GM18520 (cell line): ENCODE data around the gene PEDS1.
"Not testable (repeated sequence)": the region's sequence is repeated elsewhere in the genome, so short reads cannot be mapped to it uniquely, and the experiment has no call there.

Source experiments
- ATAC-seq: cut with Tn5 transposase; IDR thresholded peaks from one replicate; pipeline ENCODE4 v1.9.1; 2021; ENCODE audit not compliant: unreplicated experiment

The PEDS1 gene

DNA sequence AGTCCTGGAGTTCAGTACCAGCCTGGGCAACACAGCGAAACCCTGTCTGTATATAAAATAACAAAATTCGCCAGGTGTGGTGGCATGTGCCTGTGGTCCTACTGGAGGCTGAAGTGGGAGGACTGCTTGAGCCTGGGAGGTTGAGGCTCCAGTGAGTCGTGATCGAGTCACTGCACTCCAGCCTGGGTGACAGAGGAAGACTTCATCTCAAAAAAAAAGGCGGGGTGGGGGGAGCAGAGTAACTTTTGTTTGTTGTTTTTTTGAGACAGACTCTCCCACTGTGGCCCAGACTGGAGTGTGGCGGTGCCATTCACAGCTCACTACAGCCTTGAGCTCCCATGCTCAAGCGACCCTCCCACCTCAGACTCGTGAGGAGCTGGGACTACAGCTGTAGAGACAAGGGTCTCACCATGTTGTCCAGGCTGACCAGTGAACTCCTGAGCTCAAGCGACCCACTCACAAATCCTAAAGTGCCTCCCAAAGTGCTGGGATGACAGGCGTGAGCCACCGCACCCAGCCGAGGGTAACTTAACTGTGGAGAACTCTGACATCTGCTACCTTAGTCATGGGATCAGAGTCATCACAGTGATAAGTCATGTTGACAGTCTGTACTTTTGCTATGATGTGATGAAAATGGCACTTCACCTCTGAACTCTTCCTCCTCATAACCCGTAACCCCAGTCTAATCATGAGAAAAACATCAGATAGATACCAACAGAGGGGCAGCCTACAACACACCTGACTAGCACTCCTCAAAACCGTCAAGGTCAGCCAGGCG lies 16.5 kb downstream of the PEDS1 start:
- no peak for ATAC-seq

DNA sequence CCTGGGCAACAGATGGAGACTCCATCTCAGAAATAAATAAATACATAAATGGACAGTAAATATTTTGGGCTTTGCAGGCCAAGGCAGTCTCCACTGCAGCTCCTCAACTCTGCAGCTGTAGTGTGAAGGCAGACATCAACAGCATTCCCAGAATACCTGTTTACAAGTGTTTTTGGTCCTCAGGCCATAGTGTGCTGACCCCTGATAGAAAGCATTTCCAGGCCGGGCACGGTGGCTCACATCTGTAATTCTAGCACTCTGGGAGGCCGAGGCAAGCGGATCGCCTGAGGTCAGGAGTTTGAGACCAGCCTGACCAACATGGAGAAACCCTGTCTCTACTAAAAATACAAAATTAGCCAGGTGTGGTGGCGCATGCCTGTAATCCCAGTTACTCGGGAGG lies 18.4 kb downstream of the PEDS1 start:
- ATAC-seq, result not testable (repeated sequence)

DNA sequence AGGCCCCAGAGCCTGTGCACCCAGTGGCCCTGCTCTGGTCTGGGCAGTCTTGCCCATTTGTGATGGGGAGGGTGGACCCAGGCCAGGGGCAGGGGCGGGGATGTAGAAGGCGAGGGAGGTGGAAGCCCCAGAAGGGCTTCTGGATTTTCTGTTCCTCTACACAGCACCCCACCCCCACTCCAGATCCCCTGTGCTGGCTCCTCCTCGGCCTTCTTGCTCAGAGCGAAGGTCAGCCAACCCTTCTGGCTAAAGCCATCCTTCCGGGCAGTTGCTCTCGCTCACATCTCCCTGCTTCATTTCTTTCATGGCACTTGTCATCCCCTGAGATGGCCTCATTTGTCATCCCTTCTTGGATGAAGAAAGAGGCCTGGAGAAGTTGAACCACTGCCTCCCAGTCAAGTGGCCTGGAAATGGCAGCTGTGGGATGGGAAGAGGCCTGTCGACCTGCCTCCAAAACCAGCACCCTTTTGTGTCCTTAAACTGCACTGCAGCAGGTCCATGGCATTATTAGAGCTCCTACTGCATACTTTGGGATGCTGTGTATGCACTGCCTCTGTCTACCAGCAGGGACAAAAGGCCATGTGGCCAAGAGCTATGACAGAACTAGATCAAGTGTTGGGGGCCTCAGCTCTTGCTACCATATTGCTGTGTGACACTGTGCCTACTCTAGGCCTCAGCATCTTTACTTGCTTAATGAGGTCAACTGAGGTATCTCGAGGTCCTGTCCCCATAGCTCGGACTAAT lies 19.9 kb downstream of the PEDS1 start:
- ATAC-seq, result no peak

DNA sequence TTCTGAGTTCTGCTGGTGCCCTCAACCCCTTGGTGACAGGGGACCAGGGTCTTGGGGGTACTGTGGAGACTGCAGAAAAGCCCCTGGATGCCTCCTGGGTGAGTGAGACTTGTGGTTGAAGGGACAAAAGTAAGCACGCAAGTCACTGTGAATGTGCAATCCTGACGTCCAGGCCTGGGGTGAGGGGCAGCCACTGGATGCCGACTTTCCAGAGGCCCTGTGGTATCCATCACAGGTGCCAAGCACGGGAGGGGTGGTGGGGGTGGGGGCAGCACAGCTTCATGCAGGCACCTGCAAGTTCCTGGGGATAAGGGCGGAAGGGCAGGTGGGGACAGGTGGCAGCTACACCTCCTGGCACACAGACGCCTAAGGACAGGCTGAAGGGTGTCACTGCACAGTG lies 20.5 kb downstream of the PEDS1 start:
- ATAC-seq, result no peak

DNA sequence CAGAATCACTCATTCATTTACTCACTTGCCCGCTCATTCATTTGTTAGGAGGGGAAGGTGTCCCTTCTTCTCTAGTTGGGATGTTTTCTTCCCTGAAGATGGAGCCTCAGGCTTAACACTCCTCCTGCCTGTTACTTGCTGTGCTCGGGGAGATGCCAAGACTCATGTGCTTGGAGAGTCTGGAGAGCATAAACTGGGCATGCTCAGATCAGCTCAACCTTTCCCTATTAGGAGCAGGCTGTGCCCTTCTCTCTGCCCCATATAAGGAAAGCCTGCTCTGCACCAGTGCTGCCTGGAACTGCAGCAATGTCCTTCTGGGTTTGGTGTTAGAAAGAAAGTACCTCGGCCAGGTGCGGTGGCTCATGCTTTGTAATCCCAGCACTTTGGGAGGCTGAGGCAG lies 22.5 kb downstream of the PEDS1 start:
- no peak for ATAC-seq

DNA sequence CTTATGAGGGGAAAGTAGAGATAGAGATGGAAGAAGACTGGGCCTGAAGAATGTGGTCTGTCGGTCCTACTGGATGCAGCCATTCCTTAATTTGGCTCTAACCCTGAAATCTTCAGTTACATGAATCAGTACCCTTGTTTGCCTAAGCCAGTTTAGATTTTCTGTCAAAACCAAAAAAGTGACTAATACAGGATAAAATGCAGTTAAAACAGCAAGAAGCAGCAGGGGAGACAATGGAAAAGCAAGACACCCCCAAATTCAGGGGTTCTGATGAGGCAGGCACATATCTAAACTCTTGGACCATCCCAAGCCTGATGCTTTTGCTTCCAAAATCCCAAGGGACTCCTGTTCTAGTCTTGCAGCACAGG lies 23.2 kb downstream of the PEDS1 start:
- ATAC-seq, result no peak

DNA sequence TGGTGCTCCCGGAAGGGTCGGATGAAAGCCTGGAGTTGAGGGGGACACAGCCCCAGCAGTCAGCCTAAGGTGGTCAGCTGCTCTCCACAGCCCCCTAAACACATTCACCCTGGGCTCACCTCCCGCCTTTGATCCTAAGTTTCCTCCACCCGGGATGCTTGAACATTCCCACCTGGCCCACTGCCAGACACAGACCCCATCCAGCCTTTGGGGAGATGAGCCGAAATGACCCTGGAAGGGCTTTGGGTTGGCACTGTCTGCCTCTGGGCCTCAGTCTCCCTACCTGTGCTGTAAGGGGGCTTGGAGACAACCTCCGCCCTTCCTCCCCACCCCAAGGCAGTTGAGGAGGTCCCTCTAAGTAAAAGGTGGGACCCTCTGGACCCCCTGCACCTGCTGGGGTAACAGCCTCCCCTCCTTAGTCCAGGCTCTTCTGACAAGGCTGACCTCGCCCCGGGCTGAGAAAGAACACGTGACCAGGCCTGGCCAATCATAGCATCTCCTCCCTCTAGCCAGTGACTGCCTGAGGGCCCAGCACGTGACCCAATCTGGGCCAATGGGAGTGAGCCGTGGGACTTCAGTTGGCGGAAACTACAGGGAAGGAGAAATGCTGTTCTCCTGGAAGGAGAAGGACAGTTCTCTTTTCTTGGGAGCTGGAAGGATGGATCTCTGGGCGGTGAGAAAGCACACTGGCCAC lies 23.7 kb downstream of the PEDS1 start:
- ATAC-seq, result no peak

DNA sequence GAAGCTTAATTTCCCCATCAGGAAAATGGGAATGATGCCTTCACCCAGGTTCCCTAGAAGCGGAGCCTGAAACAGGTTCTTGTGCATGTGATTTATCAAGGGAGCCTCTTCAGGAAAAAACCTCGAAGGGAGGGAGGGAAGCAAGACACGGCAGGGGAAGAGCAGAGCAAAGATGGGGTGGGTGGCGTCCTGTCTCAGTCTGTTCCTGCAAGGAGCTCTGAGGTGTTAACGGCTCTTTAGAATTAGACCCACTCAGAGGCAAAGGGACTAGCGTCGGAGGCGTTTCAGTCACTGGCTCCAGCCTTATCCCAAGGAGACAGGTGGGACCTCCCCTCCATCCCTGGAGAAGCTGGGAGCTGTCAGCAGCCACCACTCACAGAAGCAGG lies 25.0 kb downstream of the PEDS1 start:
- no peak for ATAC-seq

DNA sequence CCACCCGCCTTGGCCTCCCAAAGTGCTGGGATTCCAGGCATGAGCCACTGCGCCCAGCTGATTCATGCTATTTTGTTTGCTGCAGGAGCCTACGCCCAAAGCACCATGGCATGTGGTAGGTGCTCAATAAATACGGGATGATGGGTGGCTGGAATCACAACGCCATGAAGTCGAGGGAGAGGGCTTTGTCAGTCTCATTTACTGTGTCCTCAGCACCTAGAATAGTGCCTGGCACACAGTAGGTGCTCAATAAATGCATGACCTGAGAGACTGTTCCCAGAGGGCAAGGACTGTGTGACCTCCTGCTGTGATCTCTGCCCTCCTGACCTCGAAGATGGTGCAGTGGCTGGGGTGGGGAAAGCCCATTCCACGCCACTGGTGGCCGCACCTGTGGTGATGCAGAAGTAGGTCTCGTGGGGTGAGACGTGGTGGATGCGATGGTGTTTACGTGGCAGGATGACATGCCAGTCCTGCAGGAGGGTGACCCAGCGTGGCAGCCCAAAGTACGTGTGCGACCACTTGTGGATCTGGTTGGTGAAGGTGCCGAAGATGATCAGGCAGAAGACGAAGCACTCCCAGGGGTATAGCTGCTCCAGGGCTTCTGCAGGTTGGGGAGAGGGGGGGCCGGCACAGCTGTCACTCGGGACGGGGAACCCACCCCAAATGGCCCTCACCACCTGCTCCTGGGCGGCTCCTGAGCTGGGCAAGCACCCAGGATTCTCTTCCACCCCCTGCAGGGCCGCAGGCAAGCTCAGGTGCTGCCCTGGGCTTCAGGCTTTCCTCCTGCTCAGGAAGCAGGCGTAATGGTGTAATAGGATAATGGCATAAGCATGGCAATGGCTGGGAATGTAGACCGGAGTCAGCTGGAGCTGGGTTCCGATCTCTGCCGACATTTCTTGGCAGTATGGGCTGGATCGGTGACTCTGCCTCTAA lies 25.7 kb downstream of the PEDS1 start:
- no peak for ATAC-seq

DNA sequence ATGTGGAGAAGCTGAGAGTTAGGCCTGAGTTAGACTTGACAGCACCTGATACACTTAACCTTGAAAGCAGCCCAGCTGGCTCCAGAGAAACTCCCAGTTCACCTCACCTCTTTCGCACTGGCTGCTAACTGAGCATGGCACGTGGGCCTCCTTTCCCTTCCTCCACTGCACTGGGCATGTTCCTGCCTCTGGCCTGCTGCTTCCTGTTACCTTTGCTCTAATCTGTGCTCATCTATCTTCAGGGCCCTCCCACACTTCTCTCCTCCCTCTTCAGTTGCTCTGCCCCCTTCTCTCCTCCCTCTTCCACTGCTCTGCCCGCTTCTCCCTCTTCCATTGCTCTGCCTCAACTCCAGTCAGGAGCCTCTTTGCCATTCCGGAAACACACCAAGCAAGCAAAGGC lies 26.9 kb downstream of the PEDS1 start:
- ATAC-seq, result no peak

DNA sequence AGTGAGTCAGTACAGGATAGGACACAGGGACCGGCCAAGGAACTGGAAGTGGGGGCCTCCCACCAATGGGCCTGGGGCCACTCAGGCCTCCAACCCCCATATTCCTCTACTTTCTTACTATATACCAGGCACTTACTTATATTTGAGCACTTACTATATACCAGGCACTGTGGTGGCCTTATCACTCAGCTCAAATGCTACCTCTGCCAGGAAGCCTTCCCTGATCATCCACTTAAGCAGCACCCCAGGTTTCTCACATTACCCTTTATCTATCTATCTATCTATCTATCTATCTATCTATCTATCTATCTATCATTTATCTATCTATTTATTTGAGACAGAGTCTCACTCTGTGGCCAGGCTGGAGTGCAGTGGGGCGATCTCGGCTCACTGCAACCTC lies 28.2 kb downstream of the PEDS1 start:
- no peak for ATAC-seq

DNA sequence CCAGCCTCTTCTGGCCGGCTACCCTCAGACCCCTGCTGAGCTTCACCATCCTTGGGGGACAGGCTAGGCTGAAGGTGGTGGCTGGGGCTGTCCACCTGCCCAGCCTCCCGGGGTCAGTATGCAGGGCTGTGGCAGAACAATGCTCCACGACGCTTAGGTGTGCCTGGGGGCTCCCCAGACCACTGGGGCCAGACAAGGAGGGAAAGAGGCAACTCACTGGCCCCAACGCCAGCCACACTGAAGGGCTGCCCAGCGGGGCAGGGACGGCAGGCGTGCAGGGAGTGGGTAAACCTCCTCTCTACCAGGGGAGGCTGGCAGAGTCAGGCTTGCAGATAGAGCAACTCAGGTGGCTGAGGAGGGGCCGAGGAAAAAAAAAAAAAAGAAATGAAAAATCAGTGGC lies 29.0 kb downstream of the PEDS1 start:
- ATAC-seq, result no peak

DNA sequence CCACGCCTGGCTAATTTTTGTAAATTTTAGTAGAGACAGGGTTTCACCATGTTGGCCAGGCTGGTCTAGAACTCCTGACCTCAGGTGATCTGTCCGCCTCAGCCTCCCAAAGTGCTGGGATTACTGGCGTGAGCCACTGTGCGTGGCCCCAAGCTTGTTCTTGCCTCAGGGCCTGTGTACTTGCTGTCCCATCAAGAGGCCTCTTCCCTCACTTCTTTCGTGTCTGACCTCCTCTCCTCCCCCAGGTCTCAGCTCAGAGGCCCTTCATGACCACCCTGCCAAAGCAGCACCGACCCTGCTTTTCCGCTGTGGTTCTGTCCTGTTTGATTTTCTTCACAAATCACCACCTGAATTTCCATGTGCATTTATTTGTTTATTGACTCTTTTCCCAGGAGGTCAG lies 30.1 kb downstream of the PEDS1 start:
- no peak for ATAC-seq

DNA sequence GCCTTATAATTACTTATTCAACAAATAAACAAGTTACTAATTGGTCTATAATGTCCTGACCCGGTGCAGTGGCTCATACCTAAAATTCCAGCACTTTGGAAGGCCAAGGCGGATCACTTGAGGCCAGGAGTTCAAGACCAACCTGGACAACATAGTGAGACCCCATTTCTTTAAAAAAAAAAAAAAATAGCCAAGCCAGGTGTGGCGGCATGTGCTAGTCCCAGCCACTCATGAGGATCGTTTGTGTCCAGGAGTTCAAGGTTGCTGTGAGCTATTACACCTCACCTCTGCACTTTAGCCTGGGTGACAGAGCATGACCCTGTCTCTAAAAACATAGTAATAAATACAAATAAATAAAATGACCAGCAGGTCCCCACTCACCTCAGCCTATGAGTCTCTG lies 30.8 kb downstream of the PEDS1 start:
- ATAC-seq, result no peak

DNA sequence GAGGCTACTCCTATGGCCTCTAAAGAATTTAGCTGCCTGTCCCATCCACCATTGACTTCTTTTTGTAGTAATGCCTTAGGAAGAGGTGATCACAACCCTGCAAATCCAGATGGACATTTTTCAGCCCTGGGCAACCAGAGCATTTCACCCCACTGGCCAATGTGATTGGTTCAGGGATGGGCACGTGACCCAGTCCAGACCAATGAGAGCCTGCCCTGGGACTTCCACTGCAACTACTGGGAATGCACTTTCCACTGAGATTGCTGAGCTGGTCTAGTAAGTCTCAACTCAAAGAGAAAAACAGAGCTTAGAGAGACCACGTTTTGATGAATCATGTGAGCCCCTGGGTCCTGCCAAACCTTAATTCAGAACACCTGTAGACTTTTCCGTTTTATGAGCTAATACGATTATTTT lies 31.7 kb downstream of the PEDS1 start:
- ATAC-seq, result no peak

DNA sequence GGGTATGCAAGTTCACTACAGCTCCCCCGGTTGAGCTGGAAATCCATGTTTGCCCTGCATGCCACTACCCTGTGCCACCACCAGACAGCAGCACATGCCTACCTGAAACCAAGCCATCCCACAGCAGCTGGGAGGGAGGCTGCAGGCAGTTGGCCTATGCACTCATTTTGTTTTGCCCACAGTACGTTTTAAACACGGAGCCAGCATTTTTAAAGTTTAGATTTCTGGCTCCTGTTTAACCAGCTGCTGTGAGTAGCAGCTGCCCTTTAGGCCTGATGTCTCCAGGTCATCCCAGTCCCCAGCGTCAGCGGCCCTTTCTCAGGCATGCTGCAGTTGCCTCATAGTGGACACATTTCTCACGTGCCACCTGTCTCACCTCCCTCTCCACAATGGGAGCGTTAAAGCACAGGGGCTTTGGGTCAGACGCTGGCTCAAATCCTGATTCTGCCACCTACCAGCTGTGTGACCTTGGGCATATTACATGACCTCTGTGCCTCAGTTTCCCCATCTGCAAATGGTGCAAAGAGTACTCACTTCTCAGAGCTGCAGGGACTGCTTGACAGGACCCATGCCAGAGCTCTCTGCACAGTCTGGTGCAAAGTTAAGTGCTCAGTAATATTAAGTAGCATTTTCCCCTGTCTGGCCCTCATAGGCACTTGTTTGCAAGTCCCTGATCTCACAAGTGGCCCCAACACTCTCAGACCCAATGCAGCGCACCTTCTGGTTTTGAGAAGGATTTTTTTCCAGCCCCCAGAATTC lies 32.4 kb downstream of the PEDS1 start:
- ATAC-seq, result no peak

DNA sequence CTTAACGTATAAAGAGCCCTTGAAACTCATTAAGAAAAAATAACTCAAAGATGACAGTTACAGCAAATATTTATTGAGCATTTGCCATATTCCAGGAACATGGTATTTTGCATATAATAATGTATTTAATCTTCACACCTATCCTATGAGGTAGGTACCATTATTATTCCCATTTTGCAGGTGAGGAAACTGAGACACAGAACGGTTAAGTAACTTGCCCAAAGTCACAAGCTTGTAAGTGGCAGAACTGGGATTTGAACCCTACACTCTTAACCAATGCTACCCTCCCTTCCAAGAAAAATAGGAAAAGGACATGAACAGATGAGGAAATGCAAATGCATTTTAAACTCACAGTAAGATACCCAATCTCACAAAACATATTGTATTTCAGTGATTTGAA lies 35.3 kb downstream of the PEDS1 start:
- ATAC-seq, result no peak

DNA sequence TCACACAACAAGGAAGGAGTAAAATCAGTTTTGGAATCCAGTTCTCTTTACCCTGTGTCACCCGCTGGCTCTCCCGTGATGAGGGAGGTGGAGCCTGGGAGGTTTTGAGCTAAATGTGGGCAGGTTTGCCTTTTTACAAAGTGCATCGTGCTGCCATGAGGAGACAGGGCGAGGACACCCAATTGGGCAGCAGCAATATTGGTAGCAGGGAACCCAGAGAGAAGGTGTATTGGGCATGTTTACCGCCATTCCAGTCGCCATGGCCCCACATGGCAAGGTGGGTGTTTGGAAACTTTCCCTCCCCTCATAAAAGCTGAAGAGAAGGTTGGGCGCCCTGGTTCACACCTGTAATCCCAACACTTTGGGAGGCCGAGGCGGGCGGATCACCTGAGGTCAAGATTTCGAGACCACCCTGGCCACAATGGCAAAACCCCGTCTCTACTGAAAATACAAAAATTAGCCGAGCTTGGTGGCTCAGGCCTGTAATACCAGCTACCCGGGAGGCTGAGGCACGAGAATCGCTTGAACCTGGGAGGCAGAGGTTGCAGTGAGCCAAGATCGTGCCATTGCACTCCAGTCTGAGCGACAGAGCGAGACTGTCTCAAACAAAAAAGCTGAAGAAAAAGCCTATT lies 37.0 kb downstream of the PEDS1 start:
- ATAC-seq, result no peak

DNA sequence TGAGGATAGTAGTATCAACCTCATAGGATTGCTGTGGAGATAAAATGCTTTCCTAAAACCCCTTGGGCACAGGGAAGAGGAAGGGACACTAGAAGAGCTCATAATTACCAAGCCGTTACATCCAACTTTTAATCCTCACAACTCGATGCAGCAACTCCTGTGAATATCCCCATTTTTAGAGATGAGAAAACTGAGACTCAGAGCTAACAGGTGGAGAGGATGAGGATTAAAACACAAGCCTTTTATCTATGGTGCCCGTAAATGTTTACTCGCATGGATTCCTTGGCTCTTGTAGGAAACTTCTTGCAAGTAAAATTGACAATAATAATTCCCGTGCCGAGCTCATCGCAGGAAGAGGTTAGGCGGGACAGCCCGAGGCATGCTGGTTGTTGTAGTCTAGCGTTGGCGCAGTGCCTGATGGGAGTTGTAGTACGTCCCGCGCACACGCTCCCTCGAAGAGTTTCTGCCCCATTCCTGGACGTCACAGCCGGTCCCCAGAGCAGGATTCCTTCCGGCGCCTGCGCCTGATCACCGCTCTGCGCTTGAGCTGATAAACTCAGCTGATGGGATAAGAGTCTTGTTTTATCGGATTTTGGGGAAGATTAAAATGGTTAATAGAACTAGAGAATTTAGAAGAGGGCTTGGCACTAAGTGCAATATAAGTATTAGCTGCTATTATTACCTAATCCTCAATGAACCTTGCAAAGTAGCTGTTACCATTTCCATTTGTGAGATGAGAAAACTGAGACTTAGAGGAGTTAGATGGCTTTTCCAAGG lies 37.7 kb downstream of the PEDS1 start:
- ATAC-seq, result peak; percentile 73
